ENCODE data around the gene PSG6. TPM values are rescaled to one million over a fixed set of nuclear protein-coding genes. Genes with fewer than 3 reads are reported as not detected.
"Not testable (repeated sequence)": the region's sequence is repeated elsewhere in the genome, so short reads cannot be mapped to it uniquely, and the experiment has no call there.

PSG6 gene
- total RNA-seq, 2 experiments from 2014 or later = 0.06 TPM; not detected in 1

GRCh38 chr19:42912941-42913340, 4.8 kb downstream of the PSG6 start:
- POLR2A ChIA-PET; H3K79me2 ChIP-seq (ENCODE audit: insufficient read depth, low read depth, low read length); intact Hi-C loops (cut with micrococcal nuclease; ENCODE audit: unreplicated experiment); DNase-seq (ENCODE audit: low spot score); BruUV-seq (replicated peaks); H2AFZ ChIP-seq (ENCODE audit: low read length); H3K4me3 ChIP-seq (ENCODE audit: low read depth, low read length, poor library complexity, severe bottlenecking); H3K36me3 ChIP-seq (ENCODE audit: insufficient read depth, low read length); H3K9me3 ChIP-seq (ENCODE audit: low read length); H4K20me1 ChIP-seq (ENCODE audit: insufficient read depth, low read length); H3K4me2 ChIP-seq (ENCODE audit: low read length); H3K4me1 ChIP-seq (ENCODE audit: insufficient read depth, low read length, poor library complexity, severe bottlenecking); CTCF ChIA-PET (ENCODE audit: unreplicated experiment); H3K9me2 ChIP-seq (ENCODE audit: insufficient read depth, low read length); H3K27ac ChIP-seq (ENCODE audit: low read depth, low read length, poor library complexity, severe bottlenecking): not testable (repeated sequence)

- H3K4me3 ChIP-seq (ENCODE audit: low read depth, low read length, poor library complexity, severe bottlenecking); H3K79me2 ChIP-seq (ENCODE audit: insufficient read depth, low read depth, low read length); H3K4me2 ChIP-seq (ENCODE audit: low read length); POLR2A ChIA-PET; H3K9me2 ChIP-seq (ENCODE audit: insufficient read depth, low read length); H2AFZ ChIP-seq (ENCODE audit: low read length); BruUV-seq (replicated peaks); H3K9me3 ChIP-seq (ENCODE audit: low read length); DNase-seq (ENCODE audit: low spot score); intact Hi-C loops (cut with micrococcal nuclease; ENCODE audit: unreplicated experiment); H3K36me3 ChIP-seq (ENCODE audit: insufficient read depth, low read length); H4K20me1 ChIP-seq (ENCODE audit: insufficient read depth, low read length); H3K27ac ChIP-seq (ENCODE audit: low read depth, low read length, poor library complexity, severe bottlenecking); CTCF ChIA-PET (ENCODE audit: unreplicated experiment); H3K4me1 ChIP-seq (ENCODE audit: insufficient read depth, low read length, poor library complexity, severe bottlenecking): not testable (repeated sequence)
These were observed 6.0 kb downstream of the PSG6 start for GRCh38 chr19:42911731-42912130.

GRCh38 chr19:42906162-42906561, 11.5 kb downstream of the PSG6 start:
- H3K9me3 ChIP-seq (ENCODE audit: low read length); H3K27ac ChIP-seq (ENCODE audit: low read depth, low read length, poor library complexity, severe bottlenecking); POLR2A ChIA-PET; DNase-seq (ENCODE audit: low spot score); CTCF ChIA-PET (ENCODE audit: unreplicated experiment); BruUV-seq (replicated peaks); H3K36me3 ChIP-seq (ENCODE audit: insufficient read depth, low read length); H3K4me2 ChIP-seq (ENCODE audit: low read length); H3K79me2 ChIP-seq (ENCODE audit: insufficient read depth, low read depth, low read length); intact Hi-C loops (cut with micrococcal nuclease; ENCODE audit: unreplicated experiment); H3K4me1 ChIP-seq (ENCODE audit: insufficient read depth, low read length, poor library complexity, severe bottlenecking); H3K4me3 ChIP-seq (ENCODE audit: low read depth, low read length, poor library complexity, severe bottlenecking); H2AFZ ChIP-seq (ENCODE audit: low read length); H4K20me1 ChIP-seq (ENCODE audit: insufficient read depth, low read length); H3K9me2 ChIP-seq (ENCODE audit: insufficient read depth, low read length): not testable (repeated sequence)

- H3K79me2 ChIP-seq (ENCODE audit: insufficient read depth, low read depth, low read length); DNase-seq (ENCODE audit: low spot score); H3K36me3 ChIP-seq (ENCODE audit: insufficient read depth, low read length); H3K27ac ChIP-seq (ENCODE audit: low read depth, low read length, poor library complexity, severe bottlenecking); H3K4me3 ChIP-seq (ENCODE audit: low read depth, low read length, poor library complexity, severe bottlenecking); H2AFZ ChIP-seq (ENCODE audit: low read length); H3K9me2 ChIP-seq (ENCODE audit: insufficient read depth, low read length); H4K20me1 ChIP-seq (ENCODE audit: insufficient read depth, low read length); CTCF ChIA-PET (ENCODE audit: unreplicated experiment); H3K4me2 ChIP-seq (ENCODE audit: low read length); H3K9me3 ChIP-seq (ENCODE audit: low read length); intact Hi-C loops (cut with micrococcal nuclease; ENCODE audit: unreplicated experiment); H3K4me1 ChIP-seq (ENCODE audit: insufficient read depth, low read length, poor library complexity, severe bottlenecking); BruUV-seq (replicated peaks): not testable (repeated sequence)
- POLR2A ChIA-PET = interaction anchor here (0.6 kb wide), 1 partner anchor 1790 kb away, joined by 3 read pairs; no protein-coding TSS in a partner anchor
These were observed 17.1 kb downstream of the PSG6 start for GRCh38 chr19:42900561-42900960.

GRCh38 chr19:42899674-42900073, 18.0 kb downstream of the PSG6 start:
- intact Hi-C loops (cut with micrococcal nuclease; ENCODE audit: unreplicated experiment); H3K27ac ChIP-seq (ENCODE audit: low read depth, low read length, poor library complexity, severe bottlenecking); H3K79me2 ChIP-seq (ENCODE audit: insufficient read depth, low read depth, low read length); H3K36me3 ChIP-seq (ENCODE audit: insufficient read depth, low read length); CTCF ChIA-PET (ENCODE audit: unreplicated experiment); H3K4me2 ChIP-seq (ENCODE audit: low read length); POLR2A ChIA-PET; H4K20me1 ChIP-seq (ENCODE audit: insufficient read depth, low read length); H3K4me1 ChIP-seq (ENCODE audit: insufficient read depth, low read length, poor library complexity, severe bottlenecking); H3K9me2 ChIP-seq (ENCODE audit: insufficient read depth, low read length); BruUV-seq (replicated peaks); DNase-seq (ENCODE audit: low spot score); H3K9me3 ChIP-seq (ENCODE audit: low read length); H2AFZ ChIP-seq (ENCODE audit: low read length); H3K4me3 ChIP-seq (ENCODE audit: low read depth, low read length, poor library complexity, severe bottlenecking): not testable (repeated sequence)

GRCh38 chr19:42899110-42899509, 18.6 kb downstream of the PSG6 start:
- H3K9me3 ChIP-seq (ENCODE audit: low read length); H3K36me3 ChIP-seq (ENCODE audit: insufficient read depth, low read length); POLR2A ChIA-PET; intact Hi-C loops (cut with micrococcal nuclease; ENCODE audit: unreplicated experiment); H3K4me1 ChIP-seq (ENCODE audit: insufficient read depth, low read length, poor library complexity, severe bottlenecking); H3K79me2 ChIP-seq (ENCODE audit: insufficient read depth, low read depth, low read length); DNase-seq (ENCODE audit: low spot score); H3K27ac ChIP-seq (ENCODE audit: low read depth, low read length, poor library complexity, severe bottlenecking); BruUV-seq (replicated peaks); H2AFZ ChIP-seq (ENCODE audit: low read length); H3K4me2 ChIP-seq (ENCODE audit: low read length); H4K20me1 ChIP-seq (ENCODE audit: insufficient read depth, low read length); H3K4me3 ChIP-seq (ENCODE audit: low read depth, low read length, poor library complexity, severe bottlenecking); H3K9me2 ChIP-seq (ENCODE audit: insufficient read depth, low read length); CTCF ChIA-PET (ENCODE audit: unreplicated experiment): not testable (repeated sequence)

DNA sequence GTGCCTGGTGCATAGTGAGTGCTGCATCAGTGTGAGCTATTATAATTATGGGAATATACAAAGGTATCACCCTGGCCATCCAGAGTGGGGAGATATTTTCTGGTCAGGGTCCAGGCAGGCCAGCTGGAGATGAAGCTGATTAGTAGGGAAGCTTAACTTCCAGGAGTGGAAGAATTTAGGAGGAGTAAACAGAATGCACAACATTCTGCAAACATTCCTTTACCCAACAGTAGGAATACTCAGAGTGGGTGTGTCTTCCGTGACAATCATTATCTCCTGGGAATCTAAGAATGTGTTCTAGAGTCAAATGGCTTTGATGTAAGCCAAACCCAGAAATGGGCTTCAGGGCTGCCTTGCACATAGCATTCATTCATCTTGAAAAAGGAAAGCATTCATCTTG, 19.0 kb downstream of the PSG6 start:
- H3K4me1 ChIP-seq (ENCODE audit: insufficient read depth, low read length, poor library complexity, severe bottlenecking); POLR2A ChIA-PET; H3K9me3 ChIP-seq (ENCODE audit: low read length); H3K36me3 ChIP-seq (ENCODE audit: insufficient read depth, low read length); H3K27ac ChIP-seq (ENCODE audit: low read depth, low read length, poor library complexity, severe bottlenecking); intact Hi-C loops (cut with micrococcal nuclease; ENCODE audit: unreplicated experiment); BruUV-seq (replicated peaks); H3K9me2 ChIP-seq (ENCODE audit: insufficient read depth, low read length); H3K79me2 ChIP-seq (ENCODE audit: insufficient read depth, low read depth, low read length); DNase-seq (ENCODE audit: low spot score); CTCF ChIA-PET (ENCODE audit: unreplicated experiment); H4K20me1 ChIP-seq (ENCODE audit: insufficient read depth, low read length); H3K4me2 ChIP-seq (ENCODE audit: low read length); H2AFZ ChIP-seq (ENCODE audit: low read length); H3K4me3 ChIP-seq (ENCODE audit: low read depth, low read length, poor library complexity, severe bottlenecking): not testable (repeated sequence)
